Measurements from ENCODE around the gene CLK3.

Gene CLK3

GRCh38 chr15:74615508-74616365 is at the start of gene CLK3:
Gene CLK3, plus strand, starts transcription at chr15:74615836. Its CDS starts 3,361 bp downstream, at chr15:74619197.
- H3K27me3 ChIP-seq (ENCODE audit: control insufficient read depth, insufficient read depth, low read length) = no peaks in the 10 kb centered on the region
- peak within 1 kb of the TSS; percentile 87 for H3K27ac ChIP-seq (ENCODE audit: low read depth, low read length)
- peak within 1 kb of the TSS; percentile 99 for H3K9ac ChIP-seq (ENCODE audit: low read length)
- peaks cover 11% of the 10 kb centered on the region for H3K4me1 ChIP-seq (ENCODE audit: control insufficient read depth, insufficient read depth, low read length)
- H3K36me3 ChIP-seq (ENCODE audit: control insufficient read depth, insufficient read depth, low read length) = peaks cover 16% of the 10 kb centered on the region
- H3K4me3 ChIP-seq (ENCODE audit: low read length) = peak within 1 kb of the TSS; percentile 94

DNA sequence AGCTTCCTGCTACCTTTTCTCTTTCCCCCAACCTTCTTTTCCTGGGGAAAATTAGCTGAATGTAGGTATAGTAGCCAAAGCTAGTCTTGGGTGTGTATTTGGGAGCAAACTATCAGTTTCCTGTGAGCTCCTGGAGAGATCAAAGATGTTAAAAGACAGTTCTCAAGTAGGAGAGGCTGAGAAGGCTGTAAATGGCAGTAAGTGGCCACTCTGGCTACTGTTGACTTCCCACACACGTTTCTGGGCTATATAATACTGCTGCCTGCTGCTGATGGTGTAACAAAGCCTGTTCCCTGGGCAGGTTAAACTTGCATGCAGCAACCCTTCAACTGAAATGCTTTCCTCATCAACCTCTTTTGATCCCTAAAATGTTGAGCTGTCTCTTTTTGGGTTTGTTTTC is 47.0 kb upstream of the CLK3 start:
- H3K36me3 ChIP-seq (ENCODE audit: control insufficient read depth, insufficient read depth, low read length) = peaks cover 7% of the 10 kb centered on the region
- H3K4me1 ChIP-seq (ENCODE audit: control insufficient read depth, insufficient read depth, low read length) = peaks cover 7% of the 10 kb centered on the region

DNA sequence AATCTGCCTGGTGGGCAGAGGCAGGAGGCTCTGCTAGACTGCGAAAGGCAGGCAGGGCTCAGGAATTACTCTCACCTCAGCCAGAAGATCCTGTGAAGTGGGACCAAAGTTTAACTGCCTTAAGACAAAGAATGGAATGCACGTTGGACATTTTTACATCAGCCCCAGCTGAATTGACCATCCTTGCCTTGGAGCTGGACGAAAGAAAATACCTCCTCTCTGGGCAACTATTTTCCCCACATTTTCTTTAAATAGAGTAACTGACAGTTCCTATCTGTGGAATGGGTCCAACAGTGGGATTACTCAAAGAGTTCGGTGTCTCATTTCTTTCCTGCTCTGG is 45.9 kb upstream of the CLK3 start:
- Histone ChIP-seq H3K36me3 (ENCODE audit: control insufficient read depth, insufficient read depth, low read length) (peaks cover 7% of the 10 kb centered on the region), H3K27me3 (ENCODE audit: control insufficient read depth, insufficient read depth, low read length) (no peaks in the 10 kb centered on the region), H3K27ac (ENCODE audit: low read depth, low read length) (no peak overlapping the region), H3K4me1 (ENCODE audit: control insufficient read depth, insufficient read depth, low read length) (peaks cover 7% of the 10 kb centered on the region), H3K4me3 (ENCODE audit: low read length) (no peak overlapping the region), H3K9ac (ENCODE audit: low read length) (no peak overlapping the region)

More for the DNA sequence above, 47.0 kb upstream of the CLK3 start:
- no peak overlapping the region for H3K9ac ChIP-seq (ENCODE audit: low read length)
- no peaks in the 10 kb centered on the region for H3K27me3 ChIP-seq (ENCODE audit: control insufficient read depth, insufficient read depth, low read length)
- H3K27ac ChIP-seq (ENCODE audit: low read depth, low read length) = no peak overlapping the region
- H3K4me3 ChIP-seq (ENCODE audit: low read length) = no peak overlapping the region

DNA sequence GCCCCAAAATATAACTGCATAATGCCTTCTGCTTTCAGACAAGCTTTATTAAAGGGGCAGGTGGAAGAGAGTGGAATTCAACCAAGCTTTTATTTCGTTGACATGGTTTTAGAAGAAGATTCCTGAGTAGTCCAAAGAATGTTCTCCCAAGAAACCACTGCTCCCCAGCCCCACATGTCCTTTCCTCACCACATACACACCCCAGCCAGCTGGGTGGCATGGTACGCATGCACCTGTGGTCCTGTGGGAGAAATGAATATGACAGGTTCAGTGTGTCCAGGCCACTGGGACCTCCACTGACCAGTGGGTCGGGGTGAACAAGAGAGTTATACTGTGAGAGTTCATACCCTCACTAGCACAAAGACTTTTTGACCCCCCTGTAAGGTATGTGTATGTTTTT is 44.4 kb upstream of the CLK3 start:
- no peaks in the 10 kb centered on the region for H3K27me3 ChIP-seq (ENCODE audit: control insufficient read depth, insufficient read depth, low read length)
- no peak overlapping the region for H3K27ac ChIP-seq (ENCODE audit: low read depth, low read length)
- no peak overlapping the region for H3K4me3 ChIP-seq (ENCODE audit: low read length)
- no peak overlapping the region for H3K9ac ChIP-seq (ENCODE audit: low read length)
- peaks cover 7% of the 10 kb centered on the region for H3K4me1 ChIP-seq (ENCODE audit: control insufficient read depth, insufficient read depth, low read length)
- peaks cover 7% of the 10 kb centered on the region for H3K36me3 ChIP-seq (ENCODE audit: control insufficient read depth, insufficient read depth, low read length)

- no peak overlapping the region for H3K27ac ChIP-seq (ENCODE audit: low read depth, low read length)
- H3K4me3 ChIP-seq (ENCODE audit: low read length) = no peak overlapping the region
- peaks cover 7% of the 10 kb centered on the region for H3K4me1 ChIP-seq (ENCODE audit: control insufficient read depth, insufficient read depth, low read length)
- no peaks in the 10 kb centered on the region for H3K27me3 ChIP-seq (ENCODE audit: control insufficient read depth, insufficient read depth, low read length)
- H3K36me3 ChIP-seq (ENCODE audit: control insufficient read depth, insufficient read depth, low read length) = peaks cover 9% of the 10 kb centered on the region
- H3K9ac ChIP-seq (ENCODE audit: low read length) = no peak overlapping the region
Observed at GRCh38 chr15:74573987-74574386, 41.6 kb upstream of the CLK3 start.

GRCh38 chr15:74578496-74578994 is 37.1 kb upstream of the CLK3 start:
- H3K4me3 ChIP-seq (ENCODE audit: low read length) = no peak overlapping the region
- no peak overlapping the region for H3K9ac ChIP-seq (ENCODE audit: low read length)
- no peaks in the 10 kb centered on the region for H3K4me1 ChIP-seq (ENCODE audit: control insufficient read depth, insufficient read depth, low read length)
- H3K36me3 ChIP-seq (ENCODE audit: control insufficient read depth, insufficient read depth, low read length) = peaks cover 2% of the 10 kb centered on the region
- H3K27me3 ChIP-seq (ENCODE audit: control insufficient read depth, insufficient read depth, low read length) = no peaks in the 10 kb centered on the region
- H3K27ac ChIP-seq (ENCODE audit: low read depth, low read length) = no peak overlapping the region

DNA sequence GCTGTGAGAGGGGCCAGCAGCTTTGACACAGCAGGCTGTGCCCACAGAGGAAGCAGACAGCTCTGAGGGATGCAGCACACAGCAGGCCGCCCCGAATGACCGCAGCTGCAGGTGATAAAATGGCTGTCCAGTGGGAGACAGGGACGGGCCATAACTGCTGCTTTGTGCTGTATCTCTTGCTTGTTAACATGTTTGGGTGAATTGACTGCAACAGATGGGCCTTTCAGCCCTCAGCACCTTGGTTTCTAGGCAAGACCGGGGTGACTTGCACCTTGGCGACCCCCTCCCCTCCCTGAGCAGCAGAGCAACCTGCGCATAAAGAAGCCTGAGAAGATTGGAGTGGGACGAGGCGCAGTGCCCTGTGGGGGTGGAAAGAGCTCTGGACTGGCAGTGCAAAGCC is 36.6 kb upstream of the CLK3 start:
- Histone ChIP-seq H3K4me3 (ENCODE audit: low read length) (no peak overlapping the region), H3K9ac (ENCODE audit: low read length) (no peak overlapping the region), H3K27me3 (ENCODE audit: control insufficient read depth, insufficient read depth, low read length) (no peaks in the 10 kb centered on the region), H3K27ac (ENCODE audit: low read depth, low read length) (no peak overlapping the region), H3K4me1 (ENCODE audit: control insufficient read depth, insufficient read depth, low read length) (no peaks in the 10 kb centered on the region), H3K36me3 (ENCODE audit: control insufficient read depth, insufficient read depth, low read length) (peaks cover 2% of the 10 kb centered on the region)

- no peaks in the 10 kb centered on the region for H3K4me1 ChIP-seq (ENCODE audit: control insufficient read depth, insufficient read depth, low read length)
- H3K36me3 ChIP-seq (ENCODE audit: control insufficient read depth, insufficient read depth, low read length) = peaks cover 2% of the 10 kb centered on the region
- no peak overlapping the region for H3K27ac ChIP-seq (ENCODE audit: low read depth, low read length)
Observed at GRCh38 chr15:74580538-74581350, 34.9 kb upstream of the CLK3 start.

DNA sequence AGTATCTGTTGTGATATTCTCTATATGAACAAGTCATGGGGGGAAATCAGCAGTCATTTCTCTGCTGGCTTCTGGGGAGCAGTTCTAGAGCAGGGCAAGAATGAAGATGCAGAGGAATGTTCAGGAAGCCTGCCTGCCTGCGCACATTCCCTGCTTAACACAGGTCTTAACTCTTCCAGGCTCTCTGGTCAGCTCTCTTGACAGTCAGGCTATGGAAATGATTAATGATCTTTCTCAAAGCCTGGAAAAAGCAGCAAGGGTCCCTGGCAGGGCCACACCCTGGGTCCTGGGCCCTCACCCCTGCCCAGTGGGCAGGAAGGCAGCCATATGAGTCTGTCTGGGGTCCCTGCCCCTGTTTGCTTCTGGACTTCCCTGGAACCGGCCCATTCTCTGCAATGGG is 31.4 kb upstream of the CLK3 start:
- Histone ChIP-seq H3K9ac (ENCODE audit: low read length) (no peak overlapping the region), H3K27me3 (ENCODE audit: control insufficient read depth, insufficient read depth, low read length) (no peaks in the 10 kb centered on the region), H3K36me3 (ENCODE audit: control insufficient read depth, insufficient read depth, low read length) (peaks cover 6% of the 10 kb centered on the region), H3K27ac (ENCODE audit: low read depth, low read length) (no peak overlapping the region), H3K4me1 (ENCODE audit: control insufficient read depth, insufficient read depth, low read length) (no peaks in the 10 kb centered on the region), H3K4me3 (ENCODE audit: low read length) (no peak overlapping the region)

More at GRCh38 chr15:74580538-74581350, 34.9 kb upstream of the CLK3 start:
- H3K4me3 ChIP-seq (ENCODE audit: low read length) = no peak overlapping the region
- H3K27me3 ChIP-seq (ENCODE audit: control insufficient read depth, insufficient read depth, low read length) = no peaks in the 10 kb centered on the region
- no peak overlapping the region for H3K9ac ChIP-seq (ENCODE audit: low read length)

DNA sequence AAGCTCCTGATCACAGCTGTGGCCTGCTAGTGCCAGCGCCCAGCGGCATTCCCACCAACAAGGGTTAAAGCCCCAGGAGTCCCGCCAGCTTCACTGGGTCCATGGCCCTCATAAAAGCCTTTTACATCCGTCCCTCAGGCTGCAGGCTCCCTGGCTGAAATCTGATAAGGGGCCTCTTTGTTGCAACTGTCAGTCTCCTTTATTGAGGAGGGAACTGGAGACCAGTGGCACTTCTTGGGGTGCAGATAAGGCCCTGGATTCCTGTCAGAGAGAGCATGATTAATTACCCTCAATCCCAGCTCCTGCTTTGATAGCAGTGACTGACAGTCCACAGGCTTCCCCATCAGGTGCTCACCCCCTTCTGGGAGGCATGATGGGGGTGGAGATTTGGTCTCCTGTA is 30.9 kb upstream of the CLK3 start:
- no peaks in the 10 kb centered on the region for H3K27me3 ChIP-seq (ENCODE audit: control insufficient read depth, insufficient read depth, low read length)
- no peak overlapping the region for H3K9ac ChIP-seq (ENCODE audit: low read length)
- no peaks in the 10 kb centered on the region for H3K4me1 ChIP-seq (ENCODE audit: control insufficient read depth, insufficient read depth, low read length)
- no peak overlapping the region for H3K27ac ChIP-seq (ENCODE audit: low read depth, low read length)
- peaks cover 7% of the 10 kb centered on the region for H3K36me3 ChIP-seq (ENCODE audit: control insufficient read depth, insufficient read depth, low read length)
- no peak overlapping the region for H3K4me3 ChIP-seq (ENCODE audit: low read length)

DNA sequence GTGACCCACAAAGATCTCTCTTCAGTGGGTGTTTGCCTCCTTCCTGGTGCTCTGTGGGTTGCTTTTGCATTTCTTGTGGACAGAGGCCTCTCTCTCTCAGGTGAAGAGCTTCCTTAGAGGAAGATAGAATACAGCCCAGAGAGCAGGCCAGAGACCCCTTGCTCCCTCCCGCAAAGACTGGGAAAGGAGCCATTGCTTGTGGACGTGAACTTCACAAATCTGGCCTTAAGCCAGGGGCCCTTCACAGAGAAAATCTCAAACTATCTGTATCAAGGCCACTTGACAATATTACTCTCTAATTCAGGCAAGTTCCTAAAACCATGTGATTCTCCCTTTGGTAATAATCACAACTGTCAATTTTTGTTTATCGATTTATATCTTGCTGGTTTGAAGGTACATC is 30.4 kb upstream of the CLK3 start:
- no peak overlapping the region for H3K27ac ChIP-seq (ENCODE audit: low read depth, low read length)

GRCh38 chr15:74585857-74586256 is 29.8 kb upstream of the CLK3 start:
- peaks cover 15% of the 10 kb centered on the region for H3K36me3 ChIP-seq (ENCODE audit: control insufficient read depth, insufficient read depth, low read length)

More for the DNA sequence above, 30.4 kb upstream of the CLK3 start:
- H3K9ac ChIP-seq (ENCODE audit: low read length) = no peak overlapping the region
- no peak overlapping the region for H3K4me3 ChIP-seq (ENCODE audit: low read length)
- no peaks in the 10 kb centered on the region for H3K4me1 ChIP-seq (ENCODE audit: control insufficient read depth, insufficient read depth, low read length)
- peaks cover 11% of the 10 kb centered on the region for H3K36me3 ChIP-seq (ENCODE audit: control insufficient read depth, insufficient read depth, low read length)
- no peaks in the 10 kb centered on the region for H3K27me3 ChIP-seq (ENCODE audit: control insufficient read depth, insufficient read depth, low read length)

More at GRCh38 chr15:74585857-74586256, 29.8 kb upstream of the CLK3 start:
- no peak overlapping the region for H3K4me3 ChIP-seq (ENCODE audit: low read length)
- H3K27ac ChIP-seq (ENCODE audit: low read depth, low read length) = no peak overlapping the region
- H3K4me1 ChIP-seq (ENCODE audit: control insufficient read depth, insufficient read depth, low read length) = no peaks in the 10 kb centered on the region
- no peaks in the 10 kb centered on the region for H3K27me3 ChIP-seq (ENCODE audit: control insufficient read depth, insufficient read depth, low read length)
- no peak overlapping the region for H3K9ac ChIP-seq (ENCODE audit: low read length)
